Activated CD4-positive, alpha-beta T cell treated with anti-CD3 and anti-CD28 coated beads, Interleukin-2, amount 50 U/mL, for 24 hours (primary cell): ENCODE measurements around the gene CBLL1.

Source experiments
- DNase-seq, 2 donors: peaks; one replicate each; pipeline ENCODE4 v3.0.0-alpha.2; 2020; ENCODE audit warnings: low read depth in 1 of 2, low spot score in 1 of 2

Gene CBLL1

GRCh38 chr7:107809179-107809578 is 65.2 kb downstream of the CBLL1 start:
- DNase-seq, result no peak

GRCh38 chr7:107810626-107811025 is 66.7 kb downstream of the CBLL1 start:
- no peak for DNase-seq
